M059J (cell line): ENCODE measurements around the gene HS6ST2. TPM values are rescaled to one million over a fixed set of nuclear protein-coding genes. Genes with fewer than 3 reads are reported as not detected.

ENCODE experiments used
- DNase-seq: peaks from one replicate; pipeline ENCODE4 v3.0.0-alpha.2; 2012; ENCODE audit warnings: low read depth
- total RNA-seq: library from RNA; depleted of rRNA; stranded (reverse); fragments of >200 nt; shearing (Covaris generic); gene quantifications from 2 replicates; pipeline ENCODE4 v1.2.3, GENCODE V29; 2014; rRNA removed

The HS6ST2 gene
- total RNA-seq, 1 experiment from 2014 or later: not detected

GRCh38 chrX:132615391-132616131 lies 342.9 kb downstream of the HS6ST2 start:
- DNase-seq: peak; percentile 42

GRCh38 chrX:132614297-132614696 lies 344.1 kb downstream of the HS6ST2 start:
- peak; percentile 10 for DNase-seq

GRCh38 chrX:132613801-132614200 lies 344.6 kb downstream of the HS6ST2 start:
- DNase-seq: no peak

GRCh38 chrX:132612821-132613564 lies 345.4 kb downstream of the HS6ST2 start:
- peak; percentile 31 for DNase-seq

GRCh38 chrX:132610536-132610935 lies 347.9 kb downstream of the HS6ST2 start:
- no peak for DNase-seq

DNA sequence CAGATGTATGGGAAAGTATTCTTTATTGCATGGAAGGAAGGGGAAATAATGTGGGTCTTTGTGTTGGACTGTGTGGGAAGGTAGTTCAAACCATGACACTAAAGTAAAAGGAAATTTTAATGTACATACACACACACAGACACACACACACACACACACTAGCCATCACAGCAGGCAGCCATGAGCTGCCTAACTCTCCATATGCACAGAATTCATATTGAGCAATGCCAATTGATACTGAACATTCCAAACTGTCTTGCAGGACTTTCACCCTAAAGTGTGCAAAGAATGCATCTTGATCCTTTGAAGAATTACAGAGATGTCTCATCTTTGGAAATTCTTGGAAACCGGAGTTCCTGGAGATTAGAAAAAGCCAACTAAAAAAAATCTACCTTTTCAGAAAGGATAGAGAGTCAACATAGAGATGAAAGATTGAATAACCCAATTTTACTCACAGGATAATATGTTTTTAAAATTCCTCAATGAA lies 349.0 kb downstream of the HS6ST2 start:
- DNase-seq: no peak

GRCh38 chrX:132603700-132604286 lies 354.6 kb downstream of the HS6ST2 start:
- DNase-seq: no peak

DNA sequence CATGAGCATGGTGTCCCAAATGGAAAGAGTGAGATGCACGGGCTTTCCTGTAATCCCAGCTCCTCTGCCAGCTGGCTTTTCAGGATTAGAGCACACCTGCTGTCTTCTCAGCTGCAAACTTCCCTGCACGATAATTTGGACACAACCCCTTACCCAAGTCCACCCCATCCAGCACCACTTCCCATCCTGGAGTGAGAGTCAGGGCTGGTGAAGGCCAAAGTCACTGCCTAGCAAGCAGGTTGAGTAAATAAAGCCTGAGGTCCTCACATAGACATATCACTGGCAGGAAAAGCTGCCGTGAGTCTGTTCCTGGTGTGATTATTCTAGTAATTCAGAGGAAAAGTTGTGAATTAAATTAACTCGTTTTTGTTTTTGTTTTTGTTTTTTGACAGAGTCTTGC lies 355.7 kb downstream of the HS6ST2 start:
- no peak for DNase-seq

DNA sequence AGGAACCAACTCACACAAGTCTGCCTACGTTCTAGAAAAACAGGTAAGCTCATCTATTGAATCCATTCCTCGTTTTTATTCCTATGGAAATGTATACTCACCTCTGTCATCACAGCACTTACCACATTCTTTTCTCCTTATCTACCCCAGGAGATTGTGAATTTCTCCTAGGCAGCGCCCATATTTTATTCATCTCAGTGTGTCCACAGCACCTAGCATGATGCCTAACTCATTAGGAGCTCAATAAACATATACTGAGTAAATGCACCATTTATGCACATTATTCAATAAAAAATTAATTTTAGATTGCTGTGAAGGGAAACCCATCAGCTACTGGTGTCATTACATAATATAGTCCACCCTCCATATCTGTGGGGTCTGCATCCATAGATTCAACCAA lies 363.4 kb downstream of the HS6ST2 start:
- no peak for DNase-seq

DNA sequence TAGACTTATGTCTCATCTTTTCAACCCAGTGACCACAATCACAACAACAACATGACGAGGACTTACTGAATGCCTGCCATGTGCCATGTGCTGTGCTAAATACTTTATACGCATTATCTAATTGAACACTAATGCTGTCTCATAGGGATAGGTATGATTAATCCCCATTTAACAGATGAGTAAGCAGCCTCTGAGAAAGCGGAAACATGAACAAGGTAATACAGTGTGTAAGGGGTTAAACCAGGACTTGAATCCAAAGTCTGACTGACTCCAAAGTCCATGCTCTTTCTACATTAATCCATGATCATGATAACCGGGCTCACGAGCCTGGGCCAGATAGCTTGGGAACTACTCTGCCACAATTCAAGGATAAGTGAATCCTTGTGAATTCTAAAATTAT lies 364.3 kb downstream of the HS6ST2 start:
- DNase-seq: peak; percentile 12

GRCh38 chrX:132592880-132593279 lies 365.5 kb downstream of the HS6ST2 start:
- DNase-seq: peak; percentile 17

DNA sequence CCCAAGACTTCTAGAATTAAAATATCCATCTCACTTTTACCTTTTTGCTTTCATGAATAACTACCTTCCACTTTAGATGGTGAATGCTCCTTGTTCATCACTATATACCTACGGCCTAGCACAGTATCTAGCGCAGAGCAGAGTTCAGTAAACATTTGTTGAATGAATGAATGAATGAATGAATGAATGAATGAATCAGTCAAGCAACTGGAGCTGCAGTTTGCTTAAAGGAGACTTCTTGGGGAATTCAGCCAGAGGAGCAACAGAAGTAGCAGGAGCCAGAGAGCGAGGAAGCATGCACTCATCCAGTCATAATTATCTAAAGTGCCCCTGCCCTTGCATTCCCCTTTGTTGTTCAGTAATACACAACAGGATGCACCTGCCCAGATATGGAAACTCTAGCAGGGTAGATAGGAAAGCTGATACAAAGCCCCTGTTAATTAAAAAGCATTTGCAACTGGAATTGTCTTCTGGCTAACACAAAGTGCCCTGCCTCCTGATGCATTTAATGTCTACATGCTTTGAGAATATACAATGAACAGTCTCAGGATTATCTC lies 366.6 kb downstream of the HS6ST2 start:
- DNase-seq: no peak

GRCh38 chrX:132590350-132591026 lies 367.9 kb downstream of the HS6ST2 start:
- no peak for DNase-seq

- no peak for DNase-seq
Measured at GRCh38 chrX:132584936-132585335, 373.5 kb downstream of the HS6ST2 start.

- no peak for DNase-seq
Measured at GRCh38 chrX:132576939-132577338, 381.5 kb downstream of the HS6ST2 start.

Other genes starting within 250 kb of the HS6ST2 start
- gene USP26, start 138.5 kb upstream of the HS6ST2 start, total RNA-seq: not detected in 2 replicates